OCI-LY7 (cell line): ENCODE results near the gene TBC1D30. TPM values are rescaled to one million over a fixed set of nuclear protein-coding genes. Genes with fewer than 3 reads are reported as not detected.
A peak's percentile ranks its signal among the peaks of the same experiment; 100 is the strongest.

Experiments used
- BruUV-seq: library from RNA; stranded (reverse); fragments of 400-500 nt; replicated peaks from 2 replicates; lab custom pipeline; 2021; lab: Mats Ljungman, UMichigan
- CTCF ChIA-PET: fragments of 300-600 bp; sonication (Branson Sonifier 250); formaldehyde crosslinking; loops from one replicate; lab custom pipeline; 2022; ENCODE audit warnings: antibody characterized with exemption; ENCODE audit not compliant: unreplicated experiment; lab: Charles Lee
- POLR2A ChIA-PET: fragments of 300-600 bp; sonication (Branson Sonifier 250); formaldehyde crosslinking; loops from one replicate; lab custom pipeline; 2022; ENCODE audit warnings: antibody characterized with exemption; lab: Charles Lee
- DNase-seq: peaks from one replicate; pipeline ENCODE4 v3.0.0-alpha.2; 2015; ENCODE audit warnings: low spot score
- H2AFZ ChIP-seq: fragments of 200-600 bp; sonication (generic), shearing (Covaris generic); 2 replicates; pipeline ENCODE4 v1.6.1; 2014; ENCODE audit warnings: mild to moderate bottlenecking, antibody characterized with exemption, low read length, moderate library complexity
- H3K27ac ChIP-seq: fragments of 200-600 bp; sonication (generic); 2 replicates; pipeline ENCODE4 v1.5.1; 2014; ENCODE audit warnings: mixed run types, low read depth, mild to moderate bottlenecking, moderate library complexity, low read length, inconsistent platforms; ENCODE audit not compliant: poor library complexity, severe bottlenecking
- H3K36me3 ChIP-seq: fragments of 200-600 bp; sonication (generic); 2 replicates; pipeline ENCODE4 v1.6.1; 2014; ENCODE audit warnings: mild to moderate bottlenecking, antibody characterized with exemption, low read length, moderate library complexity, mixed read lengths; ENCODE audit not compliant: insufficient read depth
- H3K4me1 ChIP-seq: fragments of 200-600 bp; sonication (generic); 2 replicates; pipeline ENCODE4 v1.5.1; 2014; ENCODE audit warnings: mild to moderate bottlenecking, low read length; ENCODE audit not compliant: insufficient read depth, poor library complexity, severe bottlenecking
- H3K4me2 ChIP-seq: fragments of 200-600 bp; sonication (generic); 2 replicates; pipeline ENCODE4 v1.6.1; 2014; ENCODE audit warnings: mild to moderate bottlenecking, low read length
- H3K4me3 ChIP-seq: fragments of 200-600 bp; sonication (generic); 2 replicates; pipeline ENCODE4 v1.5.1; 2014; ENCODE audit warnings: mild to moderate bottlenecking, low read depth, low read length; ENCODE audit not compliant: poor library complexity, severe bottlenecking
- H3K79me2 ChIP-seq: fragments of 200-600 bp; sonication (generic); 2 replicates; pipeline ENCODE4 v1.6.1; 2016; ENCODE audit warnings: low read depth, mild to moderate bottlenecking, low read length, moderate library complexity, mixed read lengths; ENCODE audit not compliant: insufficient read depth
- H3K9me2 ChIP-seq: fragments of 200-600 bp; sonication (generic); 2 replicates; pipeline ENCODE4 v1.6.1; 2016; ENCODE audit warnings: mild to moderate bottlenecking, low read length, mixed read lengths; ENCODE audit not compliant: insufficient read depth
- H3K9me3 ChIP-seq: fragments of 200-600 bp; sonication (generic); 2 replicates; pipeline ENCODE4 v1.6.1; 2014; ENCODE audit warnings: mild to moderate bottlenecking, mixed run types, low read length, mixed read lengths
- H4K20me1 ChIP-seq: fragments of 200-600 bp; sonication (generic); 2 replicates; pipeline ENCODE4 v1.6.1; 2014; ENCODE audit warnings: mild to moderate bottlenecking, antibody characterized with exemption, low read length, moderate library complexity, mixed read lengths; ENCODE audit not compliant: insufficient read depth
- EZH2phosphoT487 ChIP-seq: fragments of 200-600 bp; sonication (generic); IDR thresholded peaks from 2 replicates; pipeline ENCODE4 v1.6.1; 2018; ENCODE audit warnings: low read depth, borderline replicate concordance, mild to moderate bottlenecking, mixed run types, antibody characterized with exemption, low read length, moderate library complexity, mixed read lengths
- intact Hi-C: fragments of 100-400 bp; cut with micrococcal nuclease; formaldehyde crosslinking; loops from one replicate; pipeline ENCODE4 v1.10.0; 2022; ENCODE audit not compliant: unreplicated experiment
- total RNA-seq, 2 experiments: library from RNA; depleted of rRNA in 1 of 2; stranded (reverse); fragments of >200 nt in 1 of 2; shearing (Covaris generic) in 1 of 2; gene quantifications; 2 replicates each; pipeline ENCODE4 v1.2.3, GENCODE V29; 2014 to 2022
- TF ChIP-seq, protein P1 (sequence below): fragments of 200-600 bp; sonication (generic); conservative IDR thresholded peaks from 2 replicates; pipeline ENCODE4 v1.5.1; 2014; ENCODE audit warnings: mild to moderate bottlenecking, antibody characterized with exemption, low read length, moderate library complexity, mixed read lengths

Gene TBC1D30
- total RNA-seq, 2 experiments from 2014 or later, result 0.13 to 4.6 TPM

DNA sequence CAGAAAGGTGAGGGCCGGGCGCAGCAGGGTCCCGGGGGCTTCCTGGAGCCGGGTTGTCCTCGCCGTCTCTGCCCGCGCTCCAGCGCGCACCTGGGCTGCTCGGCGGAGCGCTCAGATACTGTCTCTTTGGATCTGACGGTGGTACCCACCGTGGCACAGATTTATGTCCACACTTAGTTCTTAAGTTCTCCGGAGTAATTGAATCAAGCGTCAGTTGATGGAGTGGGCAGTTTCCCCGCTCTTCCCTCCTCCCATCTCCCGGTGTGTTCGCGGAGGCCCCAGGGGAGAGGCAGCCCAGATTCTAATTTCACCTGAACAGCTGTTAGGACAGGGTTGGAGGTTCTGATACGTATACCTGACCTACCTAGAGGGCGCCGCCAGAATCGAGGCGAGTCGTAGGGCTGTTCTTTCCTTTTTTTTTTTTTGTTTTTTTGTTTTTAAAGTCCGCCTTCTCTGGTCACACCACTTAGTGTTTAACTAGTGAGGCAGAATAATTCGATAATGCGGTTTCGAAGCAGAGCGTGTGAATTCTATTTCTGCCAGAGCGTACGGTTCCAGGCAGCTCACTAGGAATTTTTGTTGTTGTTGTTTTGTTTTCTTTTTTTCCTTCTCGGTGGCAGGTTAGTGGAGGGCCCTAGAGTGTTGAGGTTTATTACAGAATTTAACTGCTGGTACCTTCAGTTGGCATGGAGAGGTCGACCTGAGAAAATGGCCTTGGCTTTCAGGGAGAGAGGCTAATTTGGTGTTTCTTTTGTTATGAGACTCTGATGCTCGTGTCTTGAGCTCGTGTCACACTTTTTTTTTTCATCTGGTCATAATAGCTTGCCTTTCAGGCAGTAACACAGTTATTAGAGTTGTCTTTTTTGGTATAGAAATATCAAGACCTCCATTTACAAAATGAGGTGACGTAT is 42.9 kb upstream of the TBC1D30 start:
- DNase-seq, result no peak

DNA sequence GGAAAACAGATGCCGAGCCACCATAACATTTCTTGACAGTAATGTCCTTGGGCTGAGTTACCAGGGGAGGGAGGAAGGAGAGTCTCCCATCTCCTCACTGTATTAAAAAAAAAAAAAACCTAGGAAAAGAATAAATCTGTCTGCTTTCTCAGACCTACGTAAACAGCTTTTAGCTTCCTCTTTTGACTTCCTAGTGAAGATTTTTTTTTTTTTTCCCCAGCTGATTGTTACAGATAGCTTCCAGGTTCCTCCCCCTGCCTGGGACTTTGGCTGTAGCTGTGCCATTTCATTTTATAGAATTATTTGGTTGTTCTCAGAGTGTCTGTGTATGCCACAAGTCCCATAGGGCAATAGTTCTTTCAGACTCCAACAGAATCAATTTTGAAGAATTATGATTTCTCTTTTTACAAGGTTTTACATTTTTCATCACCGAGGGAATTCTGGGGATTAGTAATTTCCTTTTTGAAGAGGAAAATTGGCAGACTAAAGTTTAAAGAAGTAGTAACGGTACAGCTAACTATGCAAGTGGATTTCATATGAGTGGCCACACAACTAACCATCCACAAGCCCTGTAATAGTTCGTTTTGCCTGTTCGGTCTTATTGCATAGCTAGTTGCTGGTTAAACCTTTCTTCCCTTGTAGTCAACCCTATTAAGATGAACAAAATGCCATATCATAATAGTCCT is 42.1 kb upstream of the TBC1D30 start:
- intact Hi-C loops, result loop anchor here (5.0 kb wide), 1 partner anchor 235 kb away; no protein-coding TSS in a partner anchor
- Histone ChIP-seq H3K4me2 (peak overlapping the region; percentile 48), H2AFZ (peak overlapping the region; percentile 39; the same call in 1 of the 2 replicates), H3K79me2 (no peaks in the 10 kb centered on the region), H3K27ac (no peak overlapping the region), H3K9me3 (no peaks in the 10 kb centered on the region), H3K4me3 (no peak overlapping the region), H3K4me1 (peaks cover 7% of the 10 kb centered on the region), H3K9me2 (no peaks in the 10 kb centered on the region), H4K20me1 (no peaks in the 10 kb centered on the region), H3K36me3 (no peaks in the 10 kb centered on the region)
- ChIA-PET POLR2A (interaction anchor here (0.6 to 1.1 kb wide), 6 partner anchors 8 to 199 kb away, joined by 3 to 5 read pairs (median 4); partner anchors contain the start of gene GNS), CTCF (interaction anchor here (1.0 kb wide), 1 partner anchor 32 kb away, joined by 3 read pairs; no protein-coding TSS in a partner anchor)
- no TSS peak for BruUV-seq
- no peak for DNase-seq
- TF ChIP-seq, protein P1, sequence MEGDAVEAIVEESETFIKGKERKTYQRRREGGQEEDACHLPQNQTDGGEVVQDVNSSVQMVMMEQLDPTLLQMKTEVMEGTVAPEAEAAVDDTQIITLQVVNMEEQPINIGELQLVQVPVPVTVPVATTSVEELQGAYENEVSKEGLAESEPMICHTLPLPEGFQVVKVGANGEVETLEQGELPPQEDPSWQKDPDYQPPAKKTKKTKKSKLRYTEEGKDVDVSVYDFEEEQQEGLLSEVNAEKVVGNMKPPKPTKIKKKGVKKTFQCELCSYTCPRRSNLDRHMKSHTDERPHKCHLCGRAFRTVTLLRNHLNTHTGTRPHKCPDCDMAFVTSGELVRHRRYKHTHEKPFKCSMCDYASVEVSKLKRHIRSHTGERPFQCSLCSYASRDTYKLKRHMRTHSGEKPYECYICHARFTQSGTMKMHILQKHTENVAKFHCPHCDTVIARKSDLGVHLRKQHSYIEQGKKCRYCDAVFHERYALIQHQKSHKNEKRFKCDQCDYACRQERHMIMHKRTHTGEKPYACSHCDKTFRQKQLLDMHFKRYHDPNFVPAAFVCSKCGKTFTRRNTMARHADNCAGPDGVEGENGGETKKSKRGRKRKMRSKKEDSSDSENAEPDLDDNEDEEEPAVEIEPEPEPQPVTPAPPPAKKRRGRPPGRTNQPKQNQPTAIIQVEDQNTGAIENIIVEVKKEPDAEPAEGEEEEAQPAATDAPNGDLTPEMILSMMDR, result no peak
- no peak for TF ChIP-seq EZH2phosphoT487

More for the DNA sequence above, 42.9 kb upstream of the TBC1D30 start:
- POLR2A ChIA-PET, result interaction anchor here (0.7 to 1.1 kb wide), 4 partner anchors 9 to 198 kb away, joined by 3 to 5 read pairs (median 3); partner anchors contain the start of gene GNS
- Histone ChIP-seq H3K9me3 (no peaks in the 10 kb centered on the region), H2AFZ (peak overlapping the region; percentile 39; the same call in 1 of the 2 replicates), H3K27ac (no peak overlapping the region), H3K4me1 (peaks cover 7% of the 10 kb centered on the region), H3K79me2 (no peaks in the 10 kb centered on the region), H3K9me2 (no peaks in the 10 kb centered on the region), H3K4me3 (no peak overlapping the region), H3K4me2 (peak overlapping the region; percentile 48), H4K20me1 (no peaks in the 10 kb centered on the region), H3K36me3 (no peaks in the 10 kb centered on the region)
- no TSS peak for BruUV-seq
- no peak for TF ChIP-seq EZH2phosphoT487
- TF ChIP-seq, protein P1, result no peak
- CTCF ChIA-PET, result interaction anchor here (0.7 kb wide), 1 partner anchor 191 kb away, joined by 4 read pairs; no protein-coding TSS in a partner anchor
- intact Hi-C loops, result loop anchor here (5.0 kb wide), 1 partner anchor 234 kb away; no protein-coding TSS in a partner anchor
